Spinal cord (tissue), 10 donors: Measurements from ENCODE around the gene DCST1. TPM values are rescaled to one million over a fixed set of nuclear protein-coding genes. Genes with fewer than 3 reads are reported as not detected.

ENCODE experiments used
- DNase-seq, 6 donors: peaks; one replicate each; pipeline versions ENCODE4 v3.0.0 to v3.0.0-alpha.2; 2013 to 2015; ENCODE audit warnings: low spot score in 6 of 6, low read depth in 4 of 6
- H3K27ac ChIP-seq: one replicate; pipeline ENCODE4 v1.5.1; 2013; ENCODE audit warnings: low read depth, low read length, control low read depth
- H3K27me3 ChIP-seq: one replicate; pipeline ENCODE4 v1.6.1; 2013; ENCODE audit warnings: low read length; ENCODE audit not compliant: control insufficient read depth, insufficient read depth
- H3K36me3 ChIP-seq: one replicate; pipeline ENCODE4 v1.6.1; 2013; ENCODE audit warnings: low read length; ENCODE audit not compliant: control insufficient read depth, insufficient read depth
- H3K4me1 ChIP-seq: one replicate; pipeline ENCODE4 v1.6.1; 2013; ENCODE audit warnings: low read length; ENCODE audit not compliant: control insufficient read depth, insufficient read depth
- H3K4me3 ChIP-seq: one replicate; pipeline ENCODE4 v1.5.1; 2013; ENCODE audit warnings: low read depth, low read length, control low read depth
- H3K9me3 ChIP-seq: one replicate; pipeline ENCODE4 v1.6.1; 2013; ENCODE audit warnings: low read length; ENCODE audit not compliant: control insufficient read depth, insufficient read depth
- WGBS: methylation state at CpG from one replicate; pipeline ENCODE4 v1.1.5; 2013; ENCODE audit warnings: missing lambda C conversion rate; ENCODE audit not compliant: insufficient coverage; 5-methylcytosine and 5-hydroxymethylcytosine counted together
- polyA plus RNA-seq, 2 donors: library from polyadenylated mRNA; unstranded; fragments of 120-200 nt; gene quantifications; one replicate each; pipeline ENCODE4 v1.2.1, GENCODE V29; 2013; ENCODE audit not compliant: insufficient read length in 2 of 2
- total RNA-seq, 2 donors: library from RNA; depleted of rRNA in 1 of 2; stranded (reverse); fragments of 120-200 nt in 1 of 2; fragments of >200 nt in 1 of 2; gene quantifications; one replicate each; pipeline versions ENCODE4 v1.2.3 to v1.2.4, GENCODE V29; 2013 to 2014
- donor health status: healthy.

Gene DCST1
- total and polyA plus RNA-seq, 4 donors: 0.11 to 0.33 TPM; not detected in 2

DNA sequence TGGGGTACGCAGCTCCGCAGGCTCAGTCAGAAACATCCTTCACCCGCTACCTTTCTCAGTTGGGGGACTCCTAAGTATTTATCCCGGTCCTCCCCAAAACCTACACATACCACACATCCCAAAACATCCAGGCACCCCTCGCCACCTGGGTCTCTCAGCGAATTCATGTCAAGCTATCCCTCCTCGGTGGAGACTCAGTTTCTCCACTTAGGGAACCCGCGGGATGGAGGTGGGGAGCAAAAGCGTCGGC is 32.3 kb upstream of the DCST1 start:
- H3K4me1 ChIP-seq: peaks cover 67% of the 10 kb centered on the region
- WGBS: 0% methylated on average over 10 of the region's 11 CpGs
- peak overlapping the region; percentile 87 for H3K27ac ChIP-seq
- H3K4me3 ChIP-seq: peak overlapping the region; percentile 57
- H3K36me3 ChIP-seq: no peaks in the 10 kb centered on the region
- H3K27me3 ChIP-seq: peaks cover 4% of the 10 kb centered on the region
- H3K9me3 ChIP-seq: no peaks in the 10 kb centered on the region
- DNase-seq: no peak

DNA sequence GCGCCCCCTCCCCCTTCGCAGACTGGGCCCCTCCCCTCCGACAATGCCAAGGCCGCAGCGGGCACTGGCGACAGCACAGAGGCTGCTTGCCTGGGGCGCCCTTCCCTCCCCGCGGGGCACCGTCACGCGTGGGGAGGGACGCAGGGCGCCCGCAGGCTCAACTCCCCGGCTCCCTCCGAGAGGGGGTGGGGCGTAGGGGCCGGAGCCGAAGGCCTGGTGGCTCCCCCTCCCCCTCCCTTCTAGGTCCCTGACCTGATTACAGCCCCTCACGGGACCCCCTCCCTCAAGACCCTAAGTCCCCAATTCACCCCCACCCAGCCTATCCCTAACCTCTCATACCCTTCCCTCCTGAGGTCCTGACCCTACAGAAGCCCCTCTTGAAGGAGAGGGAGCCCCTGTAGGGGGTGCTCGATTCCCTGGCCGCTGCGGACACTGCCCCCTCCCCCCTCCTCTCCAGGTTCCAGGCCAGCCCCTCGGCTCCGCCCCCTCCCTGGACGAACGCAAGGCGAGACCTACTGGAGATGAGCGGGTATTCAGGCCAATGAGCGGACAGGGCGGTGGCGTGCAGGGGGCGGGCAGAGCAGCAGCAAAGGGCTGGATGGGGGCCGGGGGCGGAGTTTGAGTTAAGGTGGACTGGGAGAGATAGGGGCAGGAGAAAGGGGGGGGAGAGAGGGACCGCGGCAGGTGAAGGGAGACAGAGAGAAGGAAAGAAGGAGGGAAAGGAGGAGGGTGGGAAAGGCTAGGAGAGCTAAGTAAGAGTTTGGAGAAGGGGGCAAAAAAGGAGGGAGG is 31.8 kb upstream of the DCST1 start:
- peak overlapping the region; percentile 87 for H3K27ac ChIP-seq
- H3K4me3 ChIP-seq: peak overlapping the region; percentile 57
- peak; percentile 92 to 99 (median 98) for DNase-seq
- H3K4me1 ChIP-seq: peaks cover 72% of the 10 kb centered on the region
- no peaks in the 10 kb centered on the region for H3K9me3 ChIP-seq
- H3K27me3 ChIP-seq: peaks cover 4% of the 10 kb centered on the region
- no peaks in the 10 kb centered on the region for H3K36me3 ChIP-seq
- 0% methylated on average over 32 of the region's 38 CpGs for WGBS

DNA sequence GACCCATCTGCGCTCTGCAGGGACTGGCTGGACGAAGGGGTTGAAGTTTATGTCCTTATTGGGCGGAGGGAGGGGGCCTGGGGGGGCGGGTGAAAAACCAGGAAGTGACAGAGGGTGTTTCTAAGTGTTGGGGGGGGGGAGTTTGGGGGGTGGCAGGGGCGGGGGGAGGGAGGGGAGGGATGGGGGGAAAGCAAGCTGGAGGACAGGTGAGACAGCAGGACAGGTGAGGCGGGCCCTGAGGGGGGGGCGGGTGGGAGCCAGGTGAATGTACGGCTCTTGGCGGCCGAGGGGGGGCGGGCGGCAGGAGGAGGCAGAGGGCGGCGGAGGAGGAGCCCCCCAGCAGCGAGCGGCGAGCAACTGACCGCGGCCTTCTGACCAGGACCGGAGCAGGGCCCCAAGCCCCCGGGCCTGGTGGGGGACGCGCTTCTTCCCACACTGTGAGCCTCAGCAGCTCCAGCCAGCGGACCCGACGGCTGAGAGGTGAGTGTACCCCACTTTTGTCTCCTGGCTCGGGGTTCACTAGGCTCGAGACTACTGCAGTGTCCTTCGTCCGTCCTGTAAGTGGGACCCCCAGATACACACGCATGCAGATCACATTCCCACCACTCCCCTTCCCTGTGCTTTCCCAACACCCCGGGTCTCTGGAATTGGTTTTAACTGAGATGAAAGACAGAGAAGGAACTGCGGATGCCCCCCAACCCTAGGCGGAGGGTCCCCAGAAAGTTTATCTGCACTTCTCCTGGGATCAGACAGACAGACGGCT is 31.0 kb upstream of the DCST1 start, which contains the start of gene ZBTB7B:
ZBTB7B (plus strand) TSS at position 339 of the 763 bp plus-strand sequence. CDS start 11,859 bp downstream, outside the sequence.
- WGBS: 2% methylated on average over 25 of the region's 35 CpGs
- Histone ChIP-seq H3K27me3 (peaks cover 4% of the 10 kb centered on the region), H3K27ac (peak within 1 kb of the TSS; percentile 87), H3K4me3 (peak within 1 kb of the TSS; percentile 68), H3K9me3 (no peaks in the 10 kb centered on the region), H3K36me3 (peaks cover 2% of the 10 kb centered on the region), H3K4me1 (peaks cover 79% of the 10 kb centered on the region)
- peak in 1 of 6 donors; percentile 43 for DNase-seq

DNA sequence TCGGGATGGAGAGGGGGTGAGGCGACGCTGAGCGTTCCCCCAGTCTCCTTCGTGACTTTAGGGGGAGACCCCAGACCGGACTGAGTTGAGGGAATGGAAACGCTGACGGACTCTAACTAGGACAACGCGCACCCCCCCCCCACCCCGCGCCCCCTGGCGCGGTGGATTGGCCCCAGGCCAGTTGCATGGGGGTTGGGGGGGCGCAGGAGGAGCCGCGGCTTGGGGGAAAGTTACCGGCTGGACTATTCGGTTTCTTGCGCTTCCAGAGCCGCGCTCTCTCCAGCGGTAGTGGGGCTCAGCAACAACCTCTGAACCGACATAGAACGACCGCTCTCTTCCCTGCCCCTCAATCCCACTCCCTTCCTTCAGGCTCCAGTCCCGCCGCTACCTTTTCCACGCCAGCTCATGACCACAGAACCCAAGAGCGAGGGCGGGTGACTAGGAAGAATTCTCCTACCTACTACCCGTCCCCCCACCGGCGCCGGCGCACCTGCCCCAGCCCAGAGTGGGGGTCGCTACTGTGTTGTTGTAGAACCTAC is 30.3 kb upstream of the DCST1 start:
- Histone ChIP-seq H3K27ac (peak overlapping the region; percentile 85), H3K27me3 (peaks cover 4% of the 10 kb centered on the region), H3K4me3 (peak overlapping the region; percentile 68), H3K9me3 (no peaks in the 10 kb centered on the region), H3K36me3 (peaks cover 8% of the 10 kb centered on the region), H3K4me1 (peaks cover 86% of the 10 kb centered on the region)
- WGBS: under 1% methylated on average over 19 of the region's 37 CpGs
- peak in 2 of 6 donors; percentile 56 to 62 for DNase-seq

DNA sequence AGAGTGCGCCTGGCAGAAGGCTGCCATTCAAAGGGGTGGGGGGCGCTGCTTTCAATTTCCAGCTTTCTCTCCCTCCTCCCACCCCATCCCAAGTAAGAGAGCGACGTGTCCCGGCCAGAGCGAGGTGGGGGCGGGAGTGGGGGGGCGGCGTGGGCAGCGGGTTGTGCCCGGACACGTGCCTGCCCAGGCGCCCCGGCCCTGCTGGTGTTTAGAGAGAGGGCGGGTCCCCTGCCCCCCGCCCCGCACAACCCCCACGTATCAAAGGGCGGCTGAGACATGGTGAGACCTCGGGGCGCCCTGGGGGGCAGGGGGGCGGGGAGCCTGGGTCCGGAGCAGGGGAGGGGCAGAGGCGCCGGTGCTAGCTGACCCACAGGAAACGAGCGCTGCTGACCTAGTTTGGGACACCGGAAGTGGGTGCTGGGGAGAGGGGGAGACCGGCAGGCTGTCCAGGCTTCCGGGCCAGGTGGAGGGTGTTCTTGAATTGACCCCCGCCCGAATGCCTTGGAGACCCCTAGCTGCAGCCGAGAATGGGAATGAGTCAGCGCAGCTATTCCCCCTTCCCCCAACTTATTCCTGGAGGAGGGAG is 29.8 kb upstream of the DCST1 start:
- peak overlapping the region; percentile 85 for H3K27ac ChIP-seq
- 0% methylated on average over 11 of the region's 34 CpGs for WGBS

DNA sequence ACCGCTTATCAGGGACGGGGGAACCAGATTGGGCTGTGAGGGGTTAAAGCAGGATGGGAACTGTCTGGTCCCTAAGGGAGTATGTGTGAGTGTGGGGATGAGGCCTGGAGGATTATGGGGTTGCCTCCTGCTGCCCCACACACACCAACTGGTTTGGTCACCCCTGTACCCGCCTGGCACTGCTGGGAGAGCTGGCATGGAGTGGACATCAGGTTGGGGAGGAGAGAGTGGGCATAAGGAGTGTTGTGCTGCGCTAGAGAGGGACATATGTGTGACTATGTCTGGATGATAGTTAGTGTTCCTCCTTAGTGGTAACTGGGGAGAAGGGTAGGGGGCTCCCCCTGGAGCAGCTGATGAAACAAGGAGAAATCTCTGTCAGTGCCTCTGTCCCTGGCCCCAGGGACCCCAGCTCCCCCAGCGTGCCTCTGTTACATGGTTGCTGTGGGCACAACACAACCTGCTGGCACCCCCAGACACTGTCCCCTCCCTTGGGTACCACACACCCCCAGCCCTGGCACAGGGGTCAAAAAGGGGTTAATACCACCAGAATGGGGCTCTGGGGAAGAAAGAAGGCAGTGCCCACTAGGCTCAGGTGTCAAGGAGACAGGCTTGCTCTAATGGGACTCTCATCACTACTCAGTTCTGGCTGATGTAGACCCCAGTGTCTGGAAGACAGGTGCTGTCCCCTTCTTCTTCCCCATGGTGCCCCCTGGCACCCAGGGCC is 29.1 kb upstream of the DCST1 start:
- DNase-seq: no peak
- WGBS: 20% methylated on average over 1 of the region's 5 CpGs
- Histone ChIP-seq H3K4me3 (peak overlapping the region; percentile 68), H3K27me3 (peaks cover 4% of the 10 kb centered on the region), H3K9me3 (no peaks in the 10 kb centered on the region), H3K4me1 (peaks cover 85% of the 10 kb centered on the region), H3K36me3 (peaks cover 9% of the 10 kb centered on the region), H3K27ac (peak overlapping the region; percentile 85)

More for the DNA sequence above, 29.8 kb upstream of the DCST1 start:
- DNase-seq: peak in 2 of 6 donors; percentile 50 to 57
- peaks cover 88% of the 10 kb centered on the region for H3K4me1 ChIP-seq
- peaks cover 4% of the 10 kb centered on the region for H3K27me3 ChIP-seq
- peaks cover 9% of the 10 kb centered on the region for H3K36me3 ChIP-seq
- no peaks in the 10 kb centered on the region for H3K9me3 ChIP-seq
- peak overlapping the region; percentile 68 for H3K4me3 ChIP-seq

DNA sequence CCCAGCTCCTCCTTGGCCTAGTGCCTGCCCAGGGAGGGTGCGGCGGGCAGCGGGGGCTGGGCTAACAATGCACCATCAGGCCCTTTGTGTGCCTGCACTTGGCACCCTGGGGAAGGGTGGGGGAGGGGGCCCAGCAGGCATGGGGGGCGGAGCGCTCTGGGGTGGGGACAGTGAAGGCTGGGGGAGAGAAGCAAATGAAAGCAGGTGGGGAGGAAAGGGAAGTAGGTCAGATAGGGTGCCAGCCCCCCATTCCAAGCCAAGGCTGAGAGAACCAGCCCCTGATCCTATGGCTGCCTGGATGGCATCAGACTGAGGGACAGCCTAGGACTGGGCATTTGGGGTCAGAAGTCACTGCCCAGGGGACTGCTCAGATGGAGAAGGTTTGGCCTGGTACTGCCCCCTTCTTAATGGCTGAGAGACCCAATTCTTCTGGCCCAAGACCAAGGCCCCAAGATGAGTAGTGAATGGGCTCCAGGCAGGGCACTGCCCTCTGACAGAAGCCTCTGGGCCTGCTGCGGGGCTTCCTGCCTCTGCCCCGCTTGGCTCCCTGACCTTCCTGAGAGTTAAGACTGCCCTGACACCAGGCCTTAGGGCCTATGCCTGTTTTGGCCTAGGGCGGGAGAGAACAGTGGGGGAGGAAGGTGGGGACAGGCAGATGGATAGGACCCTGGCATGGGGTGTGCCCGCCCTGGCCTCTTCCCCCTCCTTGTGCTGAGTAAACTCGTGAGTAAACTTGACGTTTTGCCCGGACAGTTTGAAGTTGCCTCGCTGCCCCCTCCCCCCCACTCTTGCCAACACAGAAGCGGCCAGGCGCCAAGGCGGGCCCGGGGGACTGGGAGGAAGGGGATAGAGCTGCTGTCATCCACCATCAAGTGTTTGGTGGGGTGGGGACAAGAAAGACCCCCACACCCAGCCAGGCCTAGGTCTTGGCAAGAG is 28.3 kb upstream of the DCST1 start:
- peak in 2 of 6 donors; percentile 32 to 72 for DNase-seq
- H3K4me3 ChIP-seq: no peak overlapping the region
- H3K27me3 ChIP-seq: peaks cover 4% of the 10 kb centered on the region
- peaks cover 80% of the 10 kb centered on the region for H3K4me1 ChIP-seq
- peak overlapping the region; percentile 85 for H3K27ac ChIP-seq
- H3K9me3 ChIP-seq: no peaks in the 10 kb centered on the region
- H3K36me3 ChIP-seq: peaks cover 11% of the 10 kb centered on the region
- 46% methylated on average over 2 of the region's 17 CpGs for WGBS

DNA sequence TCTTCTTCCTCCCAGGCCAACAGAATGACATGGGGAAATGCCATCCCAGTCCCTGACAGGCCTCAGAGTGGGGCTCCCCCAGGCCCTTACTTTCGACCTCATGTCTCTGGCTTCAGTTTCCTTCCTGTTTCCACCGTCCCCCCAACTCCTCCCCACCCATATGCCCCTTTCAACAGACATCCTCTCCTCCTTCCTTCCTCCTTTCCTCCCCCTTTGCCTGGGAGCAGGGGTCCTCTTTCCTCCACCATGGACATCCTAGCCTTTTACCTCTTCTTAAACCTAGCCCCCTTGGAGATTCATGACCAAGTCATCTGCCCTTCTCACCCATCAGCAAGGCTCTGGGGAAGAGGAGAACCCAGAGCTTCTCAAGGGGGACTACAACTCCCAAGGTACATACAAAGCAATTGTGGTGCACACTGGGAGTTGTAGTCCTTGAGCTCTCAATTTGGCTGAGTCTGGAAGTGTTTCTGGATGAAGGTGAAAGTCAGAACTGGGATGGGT is 27.0 kb upstream of the DCST1 start:
- 87% methylated on average over 2 of the region's 2 CpGs for WGBS
- DNase-seq: peak in 3 of 6 donors; percentile 23 to 75 (median 74)
- Histone ChIP-seq H3K27ac (no peak overlapping the region), H3K27me3 (peaks cover 4% of the 10 kb centered on the region), H3K4me3 (no peak overlapping the region), H3K9me3 (no peaks in the 10 kb centered on the region), H3K4me1 (peaks cover 78% of the 10 kb centered on the region), H3K36me3 (peaks cover 19% of the 10 kb centered on the region)
